Myometrial cell (primary cell): Measurements from ENCODE around the gene PCA3. TPM values are rescaled to one million over a fixed set of nuclear protein-coding genes. Genes with fewer than 3 reads are reported as not detected.

Source experiments
- total RNA-seq: library from RNA; depleted of rRNA; stranded (reverse); fragments of >200 nt; gene quantifications from 2 replicates; pipeline ENCODE4 v1.2.3, GENCODE V29; 2015

The PCA3 gene
- total RNA-seq: not detected in 2 replicates

DNA sequence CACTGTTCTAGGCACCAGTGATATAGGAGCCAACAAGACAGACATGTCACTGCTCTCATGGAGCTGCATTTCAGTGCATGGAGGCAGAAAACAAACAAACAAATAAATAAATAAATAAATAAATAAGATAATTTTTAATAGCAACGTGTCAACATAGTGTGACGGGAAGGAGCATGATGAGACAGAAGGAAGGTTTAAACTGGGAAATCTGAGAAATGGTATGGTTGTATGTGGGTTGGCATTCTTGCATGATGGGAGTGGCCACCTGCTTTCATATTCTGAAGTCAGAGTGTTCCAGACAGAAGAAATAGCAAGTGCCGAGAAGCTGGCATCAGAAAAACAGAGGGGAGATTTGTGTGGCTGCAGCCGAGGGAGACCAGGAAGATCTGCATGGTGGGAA is at the start of gene PCA3:
TSS of gene PCA3 (plus strand) at position 301 of the 400 bp plus-strand sequence.

Other genes starting within 250 kb of the PCA3 start
- 17.0 and 18.7 TPM in 2 replicates for gene PRUNE2, start 141.7 kb downstream of the PCA3 start, total RNA-seq